ENCODE results near the gene LAMA4. TPM values are rescaled to one million over a fixed set of nuclear protein-coding genes. Genes with fewer than 3 reads are reported as not detected.

LAMA4 gene
- total RNA-seq, 1 donor from 2014 or later = 56.5 TPM

- H3K4me1 ChIP-seq = no peaks in the 10 kb centered on the region
- no peak overlapping the region for H3K27ac ChIP-seq
- H3K4me3 ChIP-seq = no peak overlapping the region
- DNase-seq (ENCODE audit: extremely low spot score in 2 of 2) = no peak
- intact Hi-C loops (cut with DNase I) = loop anchor here (5.0 kb wide), 1 partner anchor 127 kb away; no protein-coding TSS in a partner anchor
- H3K36me3 ChIP-seq = peaks cover 0 to 3% of the 10 kb centered on the region in 2 donors
- H3K9me3 ChIP-seq = no peaks in the 10 kb centered on the region
- H3K27me3 ChIP-seq = no peaks in the 10 kb centered on the region
- TF ChIP-seq POLR2A (IDR thresholded peaks at IDR 0.05) (no peak), POLR2AphosphoS5 (IDR thresholded peaks at IDR 0.05; ENCODE audit: insufficient read depth in 1 of 2, low read depth in 1 of 2) (no peak)
- TF ChIP-seq, protein P1, sequence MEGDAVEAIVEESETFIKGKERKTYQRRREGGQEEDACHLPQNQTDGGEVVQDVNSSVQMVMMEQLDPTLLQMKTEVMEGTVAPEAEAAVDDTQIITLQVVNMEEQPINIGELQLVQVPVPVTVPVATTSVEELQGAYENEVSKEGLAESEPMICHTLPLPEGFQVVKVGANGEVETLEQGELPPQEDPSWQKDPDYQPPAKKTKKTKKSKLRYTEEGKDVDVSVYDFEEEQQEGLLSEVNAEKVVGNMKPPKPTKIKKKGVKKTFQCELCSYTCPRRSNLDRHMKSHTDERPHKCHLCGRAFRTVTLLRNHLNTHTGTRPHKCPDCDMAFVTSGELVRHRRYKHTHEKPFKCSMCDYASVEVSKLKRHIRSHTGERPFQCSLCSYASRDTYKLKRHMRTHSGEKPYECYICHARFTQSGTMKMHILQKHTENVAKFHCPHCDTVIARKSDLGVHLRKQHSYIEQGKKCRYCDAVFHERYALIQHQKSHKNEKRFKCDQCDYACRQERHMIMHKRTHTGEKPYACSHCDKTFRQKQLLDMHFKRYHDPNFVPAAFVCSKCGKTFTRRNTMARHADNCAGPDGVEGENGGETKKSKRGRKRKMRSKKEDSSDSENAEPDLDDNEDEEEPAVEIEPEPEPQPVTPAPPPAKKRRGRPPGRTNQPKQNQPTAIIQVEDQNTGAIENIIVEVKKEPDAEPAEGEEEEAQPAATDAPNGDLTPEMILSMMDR (IDR thresholded peaks at IDR 0.05) = no peak
Observed at GRCh38 chr6:112184951-112185350, 69.4 kb downstream of the LAMA4 start.

DNA sequence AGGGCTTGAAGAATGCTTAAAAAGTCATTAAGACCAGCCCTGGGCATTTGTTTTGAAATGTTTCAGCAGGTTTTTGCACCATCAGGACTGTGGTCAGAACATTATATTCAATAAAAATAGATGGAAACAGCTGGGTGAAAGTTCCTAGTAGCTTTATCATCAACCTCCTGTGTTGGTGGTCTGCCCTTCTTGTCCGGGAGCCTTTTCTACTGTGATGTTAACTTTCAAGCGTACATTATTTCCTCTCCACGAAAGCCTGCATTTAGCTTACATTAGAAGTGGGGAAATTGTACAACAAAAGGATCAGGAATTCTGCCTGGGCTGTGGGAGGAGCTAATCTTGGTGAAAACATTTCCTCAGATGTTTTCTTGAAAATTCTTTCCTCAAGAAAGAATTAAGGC lies 71.1 kb downstream of the LAMA4 start:
- Histone ChIP-seq H3K4me1 (no peaks in the 10 kb centered on the region), H3K4me3 (no peak overlapping the region), H3K9me3 (no peaks in the 10 kb centered on the region), H3K27ac (peak overlapping the region; percentile 20), H3K36me3 (no peaks in the 10 kb centered on the region), H3K27me3 (no peaks in the 10 kb centered on the region)
- TF ChIP-seq POLR2A (IDR thresholded peaks at IDR 0.05) (no peak), POLR2AphosphoS5 (IDR thresholded peaks at IDR 0.05; ENCODE audit: insufficient read depth in 1 of 2, low read depth in 1 of 2) (no peak)
- TF ChIP-seq, protein P1 (IDR thresholded peaks at IDR 0.05) = no peak
- intact Hi-C loops (cut with DNase I) = loop anchor here (5.0 kb wide), 1 partner anchor 129 kb away; no protein-coding TSS in a partner anchor
- DNase-seq (ENCODE audit: extremely low spot score in 2 of 2) = no peak

- no peak overlapping the region for H3K4me3 ChIP-seq
- TF ChIP-seq, protein P1 (IDR thresholded peaks at IDR 0.05) = no peak
- TF ChIP-seq POLR2A (IDR thresholded peaks at IDR 0.05) (no peak), POLR2AphosphoS5 (IDR thresholded peaks at IDR 0.05; ENCODE audit: insufficient read depth in 1 of 2, low read depth in 1 of 2) (no peak)
- H3K9me3 ChIP-seq = no peaks in the 10 kb centered on the region
- H3K36me3 ChIP-seq = no peaks in the 10 kb centered on the region
- H3K4me1 ChIP-seq = no peaks in the 10 kb centered on the region
- no peaks in the 10 kb centered on the region for H3K27me3 ChIP-seq
- intact Hi-C loops (cut with DNase I) = loop anchor here (5.0 kb wide), 1 partner anchor 131 kb away; no protein-coding TSS in a partner anchor
- DNase-seq (ENCODE audit: extremely low spot score in 2 of 2) = no peak
- H3K27ac ChIP-seq = no peak overlapping the region
Observed at GRCh38 chr6:112181130-112181529, 73.2 kb downstream of the LAMA4 start.

DNA sequence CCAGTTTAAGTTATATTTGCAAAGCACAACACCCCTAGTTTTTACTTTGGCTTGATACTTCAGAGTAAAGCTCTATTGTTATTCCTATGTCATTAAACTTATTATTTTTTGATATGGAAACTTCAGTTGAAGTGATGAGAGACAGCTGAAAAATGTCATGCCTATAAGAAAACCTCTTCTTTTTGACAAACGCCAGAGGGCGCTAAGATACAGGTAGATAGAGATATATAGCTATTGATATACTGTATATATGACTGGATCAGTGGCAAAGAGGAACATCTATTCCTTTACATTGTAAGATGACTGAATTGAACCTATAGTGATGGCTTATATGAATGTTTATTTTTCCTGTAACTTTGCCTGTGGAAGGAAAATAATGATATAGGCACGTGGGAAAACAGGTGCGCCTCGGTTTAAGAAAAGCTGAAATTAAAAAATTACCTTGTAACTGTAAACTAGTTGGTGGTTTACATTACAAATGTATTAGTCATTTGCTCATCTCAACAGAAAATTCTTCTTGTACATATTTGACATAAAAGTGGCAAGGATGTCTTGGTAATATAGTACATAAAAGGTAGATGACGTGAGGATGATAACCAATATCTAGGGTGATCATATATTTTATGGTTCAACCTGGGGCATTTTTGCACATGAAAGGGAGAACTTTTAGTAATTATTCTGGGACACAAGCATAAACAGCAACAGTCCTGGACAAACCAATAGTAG lies 74.1 kb downstream of the LAMA4 start:
- TF ChIP-seq POLR2AphosphoS5 (IDR thresholded peaks at IDR 0.05; ENCODE audit: insufficient read depth in 1 of 2, low read depth in 1 of 2) (peak in 1 of 2 donors; percentile 36), POLR2A (IDR thresholded peaks at IDR 0.05) (no peak)
- TF ChIP-seq, protein P1 (IDR thresholded peaks at IDR 0.05) = peak; percentile 57 to 77 (median 68)
- H3K27ac ChIP-seq = no peak overlapping the region
- DNase-seq (ENCODE audit: extremely low spot score in 2 of 2) = no peak
- H3K9me3 ChIP-seq = no peaks in the 10 kb centered on the region
- H3K27me3 ChIP-seq = no peaks in the 10 kb centered on the region
- no peaks in the 10 kb centered on the region for H3K4me1 ChIP-seq
- intact Hi-C loops (cut with DNase I) = loop anchor here (5.0 kb wide), 1 partner anchor 132 kb away; no protein-coding TSS in a partner anchor
- H3K36me3 ChIP-seq = no peaks in the 10 kb centered on the region
- H3K4me3 ChIP-seq = no peak overlapping the region

GRCh38 chr6:112179631-112180030 lies 74.7 kb downstream of the LAMA4 start:
- Histone ChIP-seq H3K9me3 (no peaks in the 10 kb centered on the region), H3K4me3 (no peak overlapping the region), H3K4me1 (no peaks in the 10 kb centered on the region), H3K36me3 (peaks cover 0 to 2% of the 10 kb centered on the region in 2 donors), H3K27ac (no peak overlapping the region), H3K27me3 (no peaks in the 10 kb centered on the region)
- no peak for DNase-seq (ENCODE audit: extremely low spot score in 2 of 2)
- TF ChIP-seq, protein P1 (IDR thresholded peaks at IDR 0.05) = no peak
- TF ChIP-seq POLR2A (IDR thresholded peaks at IDR 0.05) (no peak), POLR2AphosphoS5 (IDR thresholded peaks at IDR 0.05; ENCODE audit: insufficient read depth in 1 of 2, low read depth in 1 of 2) (no peak)
- intact Hi-C loops (cut with DNase I) = loop anchor here (5.0 kb wide), 1 partner anchor 133 kb away; no protein-coding TSS in a partner anchor

Measured in vagina (tissue), 2 donors.